HepG2 (cell line): ENCODE results near the gene PRPSAP1. TPM values are rescaled to one million over a fixed set of nuclear protein-coding genes. Genes with fewer than 3 reads are reported as not detected.
A peak's percentile ranks its signal among the peaks of the same experiment; 100 is the strongest.

Source experiments
- ARID2 ChIP-seq: sonication (generic); formaldehyde crosslinking; IDR thresholded peaks from 2 replicates; pipeline ENCODE4 v1.8.1; 2022; ENCODE audit warnings: mild to moderate bottlenecking, missing genetic modification reagents, borderline replicate concordance
- BCL3 ChIP-seq: sonication (generic); formaldehyde crosslinking; IDR thresholded peaks from 2 replicates; pipeline ENCODE4 v1.5.1; 2020; ENCODE audit warnings: mild to moderate bottlenecking, missing genetic modification reagents, moderate library complexity
- CEBPB ChIP-seq: IDR thresholded peaks from 2 replicates; pipeline ENCODE4 v1.6.1; 2011; ENCODE audit warnings: low read depth, low read length, improper control_type of control experiment, borderline replicate concordance
- ELF4 ChIP-seq: sonication (generic); formaldehyde crosslinking; IDR thresholded peaks from 2 replicates; pipeline ENCODE4 v1.5.0; 2020; ENCODE audit warnings: missing genetic modification reagents, mild to moderate bottlenecking, moderate library complexity, borderline replicate concordance
- GMEB1 ChIP-seq: sonication (generic); formaldehyde crosslinking; IDR thresholded peaks from 2 replicates; pipeline ENCODE4 v1.5.1; 2020; ENCODE audit warnings: missing genetic modification reagents, mild to moderate bottlenecking, borderline replicate concordance
- HMGA1 ChIP-seq: sonication (generic); formaldehyde crosslinking; conservative IDR thresholded peaks from 2 replicates; pipeline ENCODE4 v1.4.0; 2020; ENCODE audit warnings: missing genetic modification reagents
- HNRNPL ChIP-seq: fragments of 200-400 bp; formaldehyde crosslinking; IDR thresholded peaks from 2 replicates; pipeline ENCODE4 v1.6.1; 2017; ENCODE audit warnings: mild to moderate bottlenecking, low read depth, low read length
- KAT8 ChIP-seq: IDR thresholded peaks from 2 replicates; pipeline ENCODE4 v1.6.1; 2016; ENCODE audit warnings: missing genetic modification reagents, missing compliant biosample characterization
- KDM6A ChIP-seq: IDR thresholded peaks from 2 replicates; pipeline ENCODE4 v1.6.1; 2016; ENCODE audit warnings: low read depth
- KMT2B ChIP-seq: IDR thresholded peaks from 2 replicates; pipeline ENCODE4 v1.6.1; 2016; ENCODE audit warnings: missing genetic modification reagents, missing compliant biosample characterization
- MXD3 ChIP-seq: IDR thresholded peaks from 2 replicates; pipeline ENCODE4 v1.6.1; 2016; ENCODE audit warnings: mild to moderate bottlenecking, missing biosample characterization, missing genetic modification reagents
- NFYC ChIP-seq: IDR thresholded peaks from 2 replicates; pipeline ENCODE4 v1.6.1; 2016; ENCODE audit warnings: missing genetic modification reagents, missing compliant biosample characterization
- SKIL ChIP-seq: sonication (generic); formaldehyde crosslinking; IDR thresholded peaks from 2 replicates; pipeline ENCODE4 v1.8.0; 2022; ENCODE audit warnings: missing genetic modification reagents, mild to moderate bottlenecking, moderate library complexity, borderline replicate concordance
- SMARCC2 ChIP-seq: fragments of 450-650 bp; IDR thresholded peaks from 2 replicates; pipeline ENCODE4 v1.6.1; 2017; ENCODE audit warnings: antibody characterized with exemption, mild to moderate bottlenecking
- SRF ChIP-seq: IDR thresholded peaks from 2 replicates; pipeline ENCODE4 v1.6.1; 2011; ENCODE audit warnings: mild to moderate bottlenecking, low read depth, low read length, moderate library complexity
- SRSF1 ChIP-seq: fragments of 200-400 bp; formaldehyde crosslinking; optimal IDR thresholded peaks from 2 replicates; pipeline ENCODE3; 2017; ENCODE audit warnings: mild to moderate bottlenecking, low read depth, low read length, moderate library complexity
- TCF12 ChIP-seq, 2 experiments: fragments of 450-650 bp in 1 of 2; sonication (generic) in 1 of 2; formaldehyde crosslinking in 1 of 2; IDR thresholded peaks; 2 replicates each; pipeline versions ENCODE4 v1.6.1 to v1.8.0; 2017 to 2022; ENCODE audit warnings: antibody characterized with exemption in 1 of 2, mild to moderate bottlenecking in 1 of 2, missing genetic modification reagents in 1 of 2, moderate library complexity in 1 of 2
- ZFP62 ChIP-seq: sonication (generic); formaldehyde crosslinking; IDR thresholded peaks from 2 replicates; pipeline ENCODE4 v1.4.0; 2020; ENCODE audit warnings: missing genetic modification reagents
- ZFP90 ChIP-seq: sonication (generic); formaldehyde crosslinking; IDR thresholded peaks from 2 replicates; pipeline ENCODE4 v1.8.0; 2022; ENCODE audit warnings: missing genetic modification reagents, mild to moderate bottlenecking, inconsistent platforms, borderline replicate concordance
- ZKSCAN1 ChIP-seq: fragments of 150-350 bp; IDR thresholded peaks from 2 replicates; pipeline ENCODE4 v1.6.1; 2014; ENCODE audit warnings: low read length
- ZNF468 ChIP-seq: sonication (generic); formaldehyde crosslinking; IDR thresholded peaks from 2 replicates; pipeline ENCODE4 v1.8.0; 2022; ENCODE audit warnings: mild to moderate bottlenecking, moderate library complexity, missing genetic modification reagents
- ZNF543 ChIP-seq: sonication (generic); formaldehyde crosslinking; IDR thresholded peaks from 2 replicates; pipeline ENCODE4 v1.4.0; 2020; ENCODE audit warnings: mild to moderate bottlenecking, missing genetic modification reagents
- ZNF709 ChIP-seq: sonication (generic); formaldehyde crosslinking; IDR thresholded peaks from 2 replicates; pipeline ENCODE4 v1.5.0; 2020; ENCODE audit warnings: mild to moderate bottlenecking, missing genetic modification reagents
- ZNF773 ChIP-seq: sonication (generic); formaldehyde crosslinking; IDR thresholded peaks from 2 replicates; pipeline ENCODE4 v1.4.0; 2020; ENCODE audit warnings: missing genetic modification reagents, borderline replicate concordance
- ZNF850 ChIP-seq: sonication (generic); formaldehyde crosslinking; conservative IDR thresholded peaks from 2 replicates; pipeline ENCODE4 v1.9.0; 2021; ENCODE audit warnings: mild to moderate bottlenecking, missing genetic modification reagents
- ZNF878 ChIP-seq: sonication (generic); formaldehyde crosslinking; IDR thresholded peaks from 2 replicates; pipeline ENCODE4 v1.8.1; 2023; ENCODE audit warnings: mild to moderate bottlenecking, missing genetic modification reagents, moderate library complexity
- polyA plus RNA-seq, 8 experiments: library from polyadenylated mRNA; depleted of rRNA in 3 of 8; stranded (reverse) in 7 of 8; unstranded in 1 of 8; fragments of >200 nt; fragmentation: Illumina TruSeq in 4 of 8; extraction: Trizol in 4 of 8; gene quantifications; 2 replicates each; pipeline versions ENCODE4 v1.2.1 to v1.2.3, GENCODE V29; 2011 to 2016; ENCODE audit warnings: low read depth in 4 of 8, missing spikeins in 1 of 8, mixed read lengths in 1 of 8; ENCODE audit not compliant: insufficient read depth in 1 of 8
- total RNA-seq, 5 experiments: library from RNA; depleted of rRNA; stranded (reverse); fragments of >200 nt; fragmentation: Illumina TruSeq; extraction: Trizol; gene quantifications; 2 replicates each; pipeline ENCODE4 v1.2.3, GENCODE V29; 2016; ENCODE audit warnings: low read depth in 1 of 5

Gene PRPSAP1
- total and polyA plus RNA-seq, 2 of the 13 experiments (the other 11 are each of a cell fraction or from before 2014, with no cell fraction given), result 91.1 to 314 TPM

GRCh38 chr17:76353004-76353598 lies 615 bp downstream of the PRPSAP1 start (continued):
- TF ChIP-seq HMGA1 (CRISPR knock-in tag) (no peak), MXD3 (CRISPR knock-in tag) (no peak), ZFP90 (CRISPR knock-in tag) (peak; percentile 8; the same call in 1 of the 2 replicates), KMT2B (CRISPR knock-in tag) (no peak), ZNF850 (CRISPR knock-in tag) (no peak), ARID2 (CRISPR knock-in tag) (peak; percentile 36; the same call in 1 of the 2 replicates), GMEB1 (CRISPR knock-in tag) (no peak), SKIL (CRISPR knock-in tag) (no peak), CEBPB (no peak), NFYC (no peak), ZKSCAN1 (no peak), HNRNPL (no peak), ZNF468 (CRISPR knock-in tag) (0 out of 2 replicates have a peak, but pooled peaks have one; percentile 54), KAT8 (CRISPR knock-in tag) (no peak), ZNF773 (no peak), TCF12 (IDR thresholded peaks at IDR 0.05) (no peak), TCF12 (CRISPR knock-in tag; IDR thresholded peaks at IDR 0.05) (no peak), ZNF878 (no peak), ZNF709 (CRISPR knock-in tag) (0 out of 2 replicates have a peak, but pooled peaks have one; percentile 11), SRSF1 (peak; percentile 44), SRF (no peak), ZNF543 (CRISPR knock-in tag) (no peak; the same call in 1 of the 2 replicates), KDM6A (CRISPR knock-in tag) (no peak), ELF4 (CRISPR knock-in tag) (no peak), ZFP62 (0 out of 2 replicates have a peak, but pooled peaks have one; percentile 15), SMARCC2 (no peak), BCL3 (no peak)
